Trophoblast cell (in vitro differentiated cells and primary cell): ENCODE data around the gene PLB1.

ENCODE experiments used
- DNase-seq, 2 donors: peaks; one replicate each; pipeline ENCODE4 v3.0.0-alpha.2; 2016
- H2AFZ ChIP-seq: 2 replicates; pipeline ENCODE4 v1.6.1; 2013; ENCODE audit warnings: low read length, moderate library complexity, mild to moderate bottlenecking; ENCODE audit not compliant: insufficient read depth, poor library complexity
- H2AK5ac ChIP-seq: 2 replicates; pipeline ENCODE4 v1.6.1; 2013; ENCODE audit warnings: mild to moderate bottlenecking, low read length
- H2BK120ac ChIP-seq: 2 replicates; pipeline ENCODE4 v1.6.1; 2013; ENCODE audit warnings: low read length, mild to moderate bottlenecking, moderate library complexity; ENCODE audit not compliant: insufficient read depth, poor library complexity
- H2BK12ac ChIP-seq: 2 replicates; pipeline ENCODE4 v1.6.1; 2013; ENCODE audit warnings: mild to moderate bottlenecking, low read length, moderate library complexity
- H2BK5ac ChIP-seq: 2 replicates; pipeline ENCODE4 v1.6.1; 2013; ENCODE audit warnings: low read length, low read depth, moderate library complexity, mild to moderate bottlenecking; ENCODE audit not compliant: poor library complexity
- H3K14ac ChIP-seq: 2 replicates; pipeline ENCODE4 v1.6.1; 2013; ENCODE audit warnings: mild to moderate bottlenecking, low read length
- H3K18ac ChIP-seq: 2 replicates; pipeline ENCODE4 v1.6.1; 2013; ENCODE audit warnings: mild to moderate bottlenecking, low read length
- H3K23ac ChIP-seq: 2 replicates; pipeline ENCODE4 v1.6.1; 2013; ENCODE audit warnings: low read length
- H3K27ac ChIP-seq: 2 replicates; pipeline ENCODE4 v1.5.1; 2013; ENCODE audit warnings: low read depth, mild to moderate bottlenecking, inconsistent platforms, low read length, moderate library complexity
- H3K27me3 ChIP-seq: 2 replicates; pipeline ENCODE4 v1.6.1; 2013; ENCODE audit warnings: inconsistent platforms, mild to moderate bottlenecking, low read length, moderate library complexity; ENCODE audit not compliant: insufficient read depth
- H3K36me3 ChIP-seq, 2 experiments: 1 replicate in 1 of 2; 2 replicates in 1 of 2; pipeline ENCODE4 v1.6.1; 2013; ENCODE audit warnings: low read length in 2 of 2, mild to moderate bottlenecking in 2 of 2, moderate library complexity in 1 of 2; ENCODE audit not compliant: insufficient read depth in 2 of 2, control insufficient read depth in 1 of 2
- H3K4ac ChIP-seq: 2 replicates; pipeline ENCODE4 v1.6.1; 2013; ENCODE audit warnings: low read depth, mild to moderate bottlenecking, low read length, moderate library complexity
- H3K4me1 ChIP-seq, 2 experiments: 1 replicate in 1 of 2; 2 replicates in 1 of 2; pipeline ENCODE4 v1.6.1; 2013; ENCODE audit warnings: low read length in 2 of 2, mild to moderate bottlenecking in 2 of 2, moderate library complexity in 1 of 2; ENCODE audit not compliant: insufficient read depth in 2 of 2, control insufficient read depth in 1 of 2
- H3K4me2 ChIP-seq: 2 replicates; pipeline ENCODE4 v1.6.1; 2013; ENCODE audit warnings: inconsistent platforms, mild to moderate bottlenecking, low read length, moderate library complexity
- H3K4me3 ChIP-seq: 2 replicates; pipeline ENCODE4 v1.5.1; 2013; ENCODE audit warnings: mild to moderate bottlenecking, low read depth, low read length, inconsistent platforms
- H3K79me1 ChIP-seq: one replicate; pipeline ENCODE4 v1.6.1; 2013; ENCODE audit warnings: low read length
- H3K79me2 ChIP-seq: 2 replicates; pipeline ENCODE4 v1.6.1; 2013; ENCODE audit warnings: low read length, mild to moderate bottlenecking; ENCODE audit not compliant: control insufficient read depth, insufficient read depth, poor library complexity
- H3K9ac ChIP-seq: 2 replicates; pipeline ENCODE4 v1.6.1; 2013; ENCODE audit warnings: mild to moderate bottlenecking, low read length
- H3K9me3 ChIP-seq: 2 replicates; pipeline ENCODE4 v1.6.1; 2013; ENCODE audit warnings: low read depth, mild to moderate bottlenecking, control low read depth, inconsistent platforms, low read length; ENCODE audit not compliant: insufficient read depth
- H4K12ac ChIP-seq: 2 replicates; pipeline ENCODE4 v1.6.1; 2013; ENCODE audit warnings: low read depth, mild to moderate bottlenecking, low read length, moderate library complexity
- H4K8ac ChIP-seq: 2 replicates; pipeline ENCODE4 v1.6.1; 2013; ENCODE audit warnings: low read depth, mild to moderate bottlenecking, low read length, moderate library complexity
- H4K91ac ChIP-seq: one replicate; pipeline ENCODE4 v1.6.1; 2013; ENCODE audit warnings: low read depth, mild to moderate bottlenecking, low read length, moderate library complexity
- WGBS: extraction: QIAGEN DNeasy Blood & Tissue Kit; methylation state at CpG from one replicate; pipeline ENCODE4 v1.1.7; 2013; ENCODE audit warnings: missing lambda C conversion rate; ENCODE audit not compliant: insufficient read length, insufficient coverage; ENCODE audit errors: extremely low coverage; 5-methylcytosine and 5-hydroxymethylcytosine counted together

PLB1 gene

DNA sequence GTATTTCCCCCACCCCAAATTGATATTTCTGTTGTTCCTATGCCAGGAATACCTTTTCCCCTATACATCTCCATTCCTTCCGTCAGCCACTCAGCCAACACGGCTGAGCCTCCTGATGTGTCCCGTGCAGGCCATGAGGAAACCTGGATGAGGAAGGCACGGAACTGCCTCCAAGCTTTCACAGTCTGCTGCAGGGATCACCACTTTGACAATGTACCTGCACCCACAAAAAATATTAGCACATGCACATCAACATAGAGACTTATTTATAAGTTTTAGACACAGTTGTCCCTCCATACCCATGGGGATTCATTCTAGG lies 154.4 kb downstream of the PLB1 start:
- H3K18ac ChIP-seq: peak overlapping the region; percentile 90
- H3K4me3 ChIP-seq: no peak overlapping the region
- H4K12ac ChIP-seq: no peak overlapping the region
- peak overlapping the region; percentile 51 for H3K14ac ChIP-seq
- peak overlapping the region; percentile 72 for H2BK120ac ChIP-seq
- H2AFZ ChIP-seq: no peak overlapping the region
- H4K8ac ChIP-seq: peak overlapping the region; percentile 77
- peak overlapping the region; percentile 94 for H4K91ac ChIP-seq
- peak overlapping the region; percentile 94 for H2BK12ac ChIP-seq
- no CpG with 5 or more reads among the region's 4 CpGs for WGBS
- no peak overlapping the region for H3K27ac ChIP-seq
- H3K79me2 ChIP-seq: no peaks in the 10 kb centered on the region
- peak overlapping the region; percentile 49 for H2BK5ac ChIP-seq
- no peak for DNase-seq
- peak overlapping the region; percentile 97 for H2AK5ac ChIP-seq
- no peaks in the 10 kb centered on the region for H3K36me3 ChIP-seq
- H3K9me3 ChIP-seq: no peaks in the 10 kb centered on the region
- no peak overlapping the region for H3K9ac ChIP-seq
- no peak overlapping the region for H3K23ac ChIP-seq
- no peak overlapping the region for H3K4me2 ChIP-seq
- H3K4me1 ChIP-seq: peaks cover 10% of the 10 kb centered on the region in 2 experiments
- H3K79me1 ChIP-seq: peaks cover 17% of the 10 kb centered on the region
- H3K27me3 ChIP-seq: no peaks in the 10 kb centered on the region
- no peak overlapping the region for H3K4ac ChIP-seq

DNA sequence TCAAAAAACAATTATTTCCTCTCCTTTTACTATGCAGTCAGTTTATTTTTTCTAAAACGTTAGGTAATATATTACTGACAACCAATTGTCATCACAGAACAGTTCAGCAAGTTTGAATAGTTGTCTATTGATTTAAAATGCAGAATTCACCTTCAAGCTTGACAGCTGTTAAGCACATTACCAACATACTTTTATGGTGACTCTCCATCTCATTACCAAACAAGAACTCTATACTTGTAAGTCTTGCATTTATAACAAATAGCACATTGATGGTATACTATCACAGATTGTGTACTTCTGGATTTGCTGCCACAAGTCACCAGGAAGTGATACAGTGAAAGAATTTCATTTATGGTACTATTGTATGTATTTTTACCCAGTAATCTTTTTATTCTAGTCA lies 156.4 kb downstream of the PLB1 start:
- Histone ChIP-seq H3K27me3 (no peaks in the 10 kb centered on the region), H4K91ac (no peak overlapping the region), H2BK12ac (no peak overlapping the region), H2AK5ac (no peak overlapping the region), H3K4me1 (peaks cover 14% of the 10 kb centered on the region in 2 experiments), H3K9me3 (no peaks in the 10 kb centered on the region), H2AFZ (no peak overlapping the region), H4K12ac (no peak overlapping the region), H3K27ac (no peak overlapping the region), H2BK120ac (no peak overlapping the region), H3K14ac (no peak overlapping the region), H3K23ac (no peak overlapping the region), H3K18ac (no peak overlapping the region), H4K8ac (no peak overlapping the region), H3K4me2 (no peak overlapping the region), H3K79me1 (peaks cover 20% of the 10 kb centered on the region), H3K9ac (no peak overlapping the region), H3K4ac (no peak overlapping the region), H3K36me3 (no peaks in the 10 kb centered on the region), H3K4me3 (no peak overlapping the region), H3K79me2 (no peaks in the 10 kb centered on the region), H2BK5ac (no peak overlapping the region)
- WGBS: no CpG with 5 or more reads among the region's 1 CpG
- DNase-seq: peak in 1 of 2 donors; percentile 65

DNA sequence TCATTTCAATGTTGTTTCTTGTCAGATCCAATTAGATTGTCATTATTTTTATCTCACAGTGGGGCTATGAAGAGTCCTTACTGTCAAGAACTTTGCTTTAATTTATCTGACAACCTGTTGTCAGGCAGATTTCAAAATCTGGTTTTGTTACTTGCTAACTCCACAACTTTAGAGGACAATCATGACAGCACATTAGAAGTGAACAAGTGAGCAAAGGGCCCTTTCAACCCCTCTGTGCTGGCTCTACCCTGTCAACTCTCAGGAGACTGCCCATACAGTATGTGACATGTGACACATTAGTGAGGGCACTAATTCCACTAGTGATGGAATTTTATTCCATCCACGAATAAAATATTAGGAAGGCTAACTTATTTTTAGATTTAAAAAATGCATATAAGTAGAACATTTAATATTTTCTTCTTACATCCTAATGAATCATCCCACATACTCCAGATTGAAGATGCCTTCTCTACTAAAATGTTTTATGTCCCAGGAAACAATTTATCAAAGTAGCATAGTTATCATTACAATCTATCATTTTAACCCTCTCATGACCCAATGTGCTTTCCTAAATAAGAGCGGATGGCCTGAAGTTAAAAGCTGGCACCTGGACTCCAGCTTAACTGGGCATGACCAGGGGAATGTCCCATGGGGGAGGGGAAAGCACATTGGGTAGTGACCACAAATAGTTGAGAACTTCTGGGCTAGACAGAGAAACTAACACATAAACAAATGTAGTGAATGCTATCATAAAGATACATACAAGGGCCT lies 158.2 kb downstream of the PLB1 start:
- Histone ChIP-seq H3K36me3 (no peaks in the 10 kb centered on the region), H3K4me2 (no peak overlapping the region), H2BK120ac (peak overlapping the region; percentile 51), H2AFZ (no peak overlapping the region), H3K4me1 (peaks cover 18 to 22% of the 10 kb centered on the region in 2 experiments), H3K79me1 (peaks cover 18% of the 10 kb centered on the region), H3K18ac (no peak overlapping the region), H3K9ac (no peak overlapping the region), H3K23ac (no peak overlapping the region), H3K4me3 (no peak overlapping the region), H2BK12ac (peak overlapping the region; percentile 71), H4K91ac (peak overlapping the region; percentile 14), H3K27me3 (no peaks in the 10 kb centered on the region), H4K8ac (no peak overlapping the region), H4K12ac (no peak overlapping the region), H3K79me2 (no peaks in the 10 kb centered on the region), H2AK5ac (no peak overlapping the region), H3K27ac (no peak overlapping the region), H3K4ac (no peak overlapping the region), H3K9me3 (no peaks in the 10 kb centered on the region), H3K14ac (no peak overlapping the region), H2BK5ac (peak overlapping the region; percentile 63)
- WGBS: no CpG with 5 or more reads among the region's 2 CpGs
- DNase-seq: no peak

DNA sequence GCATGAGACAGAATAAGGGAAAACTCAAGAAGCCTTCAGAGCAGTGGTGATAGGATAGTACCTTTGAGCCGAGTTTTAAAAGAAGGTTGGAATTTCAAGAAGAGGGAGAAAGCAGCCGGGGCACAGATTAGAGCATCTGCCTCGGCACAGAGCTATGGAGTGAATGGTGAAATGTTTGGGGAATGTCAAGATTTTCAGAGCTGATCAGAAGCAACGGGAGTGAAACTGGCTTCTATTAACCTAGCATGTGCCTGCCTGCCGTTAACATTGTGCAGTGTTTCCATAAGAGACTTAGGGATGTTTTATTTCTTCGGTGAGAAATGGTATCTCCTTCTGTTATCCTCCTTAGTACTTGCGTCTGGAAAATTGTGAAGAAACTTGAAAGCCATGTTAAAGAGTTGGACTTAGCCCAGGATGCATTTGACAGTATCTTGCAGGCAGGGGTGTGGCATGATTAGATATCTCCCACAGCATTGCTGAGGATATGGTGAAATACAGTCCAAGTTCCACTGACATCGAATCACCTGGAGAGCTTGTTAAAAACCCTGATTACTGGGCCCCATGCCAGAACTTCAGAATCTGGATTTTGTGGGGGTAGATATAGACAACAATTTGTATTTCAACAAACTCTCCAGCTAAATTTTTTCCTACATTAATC lies 158.9 kb downstream of the PLB1 start:
- Histone ChIP-seq H2AFZ (no peak overlapping the region), H3K27me3 (no peaks in the 10 kb centered on the region), H3K27ac (no peak overlapping the region), H2AK5ac (no peak overlapping the region), H2BK120ac (peak overlapping the region; percentile 60), H3K79me1 (peaks cover 15% of the 10 kb centered on the region), H3K4me2 (no peak overlapping the region), H4K91ac (no peak overlapping the region), H3K23ac (no peak overlapping the region), H4K8ac (peak overlapping the region; percentile 38), H4K12ac (no peak overlapping the region), H3K36me3 (no peaks in the 10 kb centered on the region), H3K14ac (no peak overlapping the region), H3K18ac (no peak overlapping the region), H3K4ac (no peak overlapping the region), H3K4me3 (no peak overlapping the region), H3K4me1 (peaks cover 12 to 18% of the 10 kb centered on the region in 2 experiments), H3K9me3 (no peaks in the 10 kb centered on the region), H2BK5ac (no peak overlapping the region), H3K9ac (no peak overlapping the region), H3K79me2 (no peaks in the 10 kb centered on the region), H2BK12ac (peak overlapping the region; percentile 80)
- whole genome bisulfite sequencing: no CpG with 5 or more reads among the region's 8 CpGs
- DNase-seq: peak; percentile 72 to 86
